ENCODE results near the gene SNRNP25. TPM values are rescaled to one million over a fixed set of nuclear protein-coding genes. Genes with fewer than 3 reads are reported as not detected.

SNRNP25 gene
- total and polyA plus RNA-seq, 3 donors from 2014 or later: 12.8 to 26.9 (median 17.5) TPM

DNA sequence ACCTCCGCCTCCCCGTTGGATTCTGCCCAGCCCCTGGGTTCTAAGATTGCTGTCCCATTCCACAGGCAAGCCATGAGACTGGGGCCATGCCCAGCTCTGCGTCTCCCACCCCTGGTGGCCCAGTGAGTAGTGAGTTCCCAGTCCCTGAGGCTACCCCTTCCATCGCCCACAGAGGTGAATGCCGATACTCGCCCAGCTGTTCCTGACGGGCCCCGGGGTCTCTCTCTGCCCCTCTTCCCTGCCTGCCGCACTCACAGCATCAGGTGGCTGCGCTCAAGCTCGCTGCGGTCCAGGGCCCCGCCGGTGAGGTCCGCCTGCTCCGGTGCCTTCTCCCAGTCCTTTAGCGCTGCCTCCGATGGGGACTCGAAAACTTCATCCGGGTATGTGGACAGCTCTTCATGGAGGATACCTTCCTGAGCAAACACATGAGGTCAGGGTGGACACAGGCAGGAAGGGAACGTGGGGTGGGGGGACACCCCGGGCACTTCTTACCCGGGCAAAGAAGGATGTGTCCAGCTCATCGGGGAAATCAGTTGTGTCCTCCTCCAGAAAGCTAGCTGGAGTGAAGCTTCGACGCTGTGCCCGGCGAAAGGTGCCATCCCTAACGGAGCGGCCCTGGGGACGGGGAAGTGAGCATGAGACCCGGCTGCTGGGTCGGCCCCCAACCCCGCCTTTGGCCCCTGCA is 8.8 kb downstream of the SNRNP25 start:
- Histone ChIP-seq H3K27ac (no peak overlapping the region), H3K27me3 (no peaks in the 10 kb centered on the region), H3K4me1 (peaks cover 8% of the 10 kb centered on the region), H3K4me3 (no peak overlapping the region), H3K9me3 (no peaks in the 10 kb centered on the region), H3K36me3 (ENCODE audit: low read depth, missing control alignments) (no peaks in the 10 kb centered on the region)
- TF ChIP-seq CTCF (IDR thresholded peaks at IDR 0.05): no peak
- TF ChIP-seq POLR2A (IDR thresholded peaks at IDR 0.05): no peak
- intact Hi-C loops (cut with DNase I; ENCODE audit: low total_unique reads): no loop called here
- WGBS, 2 donors: 93 to 96% methylated on average over 10 to 34 of the region's 34 CpGs
- DNase-seq: no peak

DNA sequence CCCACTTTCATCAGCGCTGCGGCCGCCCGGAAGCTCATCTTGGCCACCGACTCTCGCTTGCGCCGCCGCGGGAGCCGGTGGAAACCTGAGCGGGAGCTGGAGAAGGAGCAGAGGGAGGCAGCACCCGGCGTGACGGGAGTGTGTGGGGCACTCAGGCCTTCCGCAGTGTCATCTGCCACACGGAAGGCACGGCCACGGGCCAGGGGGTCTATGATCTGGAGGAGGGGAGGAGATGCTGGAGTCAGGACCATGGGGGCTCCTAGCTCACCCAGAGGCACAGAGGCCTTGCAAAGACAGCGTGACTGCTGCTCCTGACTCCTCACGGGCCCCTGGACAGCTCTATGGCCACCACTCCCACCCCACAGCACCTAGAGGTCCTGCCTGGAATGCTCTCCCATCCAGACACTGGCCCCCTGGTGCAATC is 9.4 kb downstream of the SNRNP25 start:
- intact Hi-C loops (cut with DNase I; ENCODE audit: low total_unique reads): no loop called here
- H3K27me3 ChIP-seq: no peaks in the 10 kb centered on the region
- DNase-seq: no peak
- peaks cover 8% of the 10 kb centered on the region for H3K4me1 ChIP-seq
- no peak overlapping the region for H3K27ac ChIP-seq
- no peaks in the 10 kb centered on the region for H3K9me3 ChIP-seq
- no peaks in the 10 kb centered on the region for H3K36me3 ChIP-seq (ENCODE audit: low read depth, missing control alignments)
- TF ChIP-seq CTCF (IDR thresholded peaks at IDR 0.05) (no peak), POLR2A (IDR thresholded peaks at IDR 0.05) (no peak)
- H3K4me3 ChIP-seq: no peak overlapping the region
- 94 to 96% methylated on average over 20 to 21 of the region's 21 CpGs for WGBS, 2 donors

- no peak overlapping the region for H3K27ac ChIP-seq
- DNase-seq: no peak
- 94 to 100% methylated on average over 1 to 16 of the region's 16 CpGs for WGBS, 2 donors
- no peak for TF ChIP-seq POLR2A (IDR thresholded peaks at IDR 0.05)
- no peak for TF ChIP-seq CTCF (IDR thresholded peaks at IDR 0.05)
- H3K4me1 ChIP-seq: peaks cover 8% of the 10 kb centered on the region
- H3K4me3 ChIP-seq: no peak overlapping the region
- no peaks in the 10 kb centered on the region for H3K27me3 ChIP-seq
- H3K36me3 ChIP-seq (ENCODE audit: low read depth, missing control alignments): no peaks in the 10 kb centered on the region
- intact Hi-C loops (cut with DNase I; ENCODE audit: low total_unique reads): no loop called here
- no peaks in the 10 kb centered on the region for H3K9me3 ChIP-seq
Measured at GRCh38 chr16:63466-63865, 9.8 kb downstream of the SNRNP25 start.

- H3K4me1 ChIP-seq: peaks cover 8% of the 10 kb centered on the region
- no peaks in the 10 kb centered on the region for H3K27me3 ChIP-seq
- no peak overlapping the region for H3K4me3 ChIP-seq
- H3K9me3 ChIP-seq: no peaks in the 10 kb centered on the region
- intact Hi-C loops (cut with DNase I; ENCODE audit: low total_unique reads): no loop called here
- H3K36me3 ChIP-seq (ENCODE audit: low read depth, missing control alignments): no peaks in the 10 kb centered on the region
- no peak for DNase-seq
- no peak overlapping the region for H3K27ac ChIP-seq
- WGBS, 2 donors: 93 to 94% methylated on average over 21 to 25 of the region's 25 CpGs
- TF ChIP-seq POLR2A (IDR thresholded peaks at IDR 0.05) (no peak), CTCF (IDR thresholded peaks at IDR 0.05) (no peak)
Measured at GRCh38 chr16:63998-64913, 10.6 kb downstream of the SNRNP25 start.
